ENCODE measurements around the gene TFCP2L1. TPM values are rescaled to one million over a fixed set of nuclear protein-coding genes. Genes with fewer than 3 reads are reported as not detected.
"Not testable (repeated sequence)": the region's sequence is repeated elsewhere in the genome, so short reads cannot be mapped to it uniquely, and the experiment has no call there.

TFCP2L1 gene
- total RNA-seq (2014; rRNA removed; shearing (Covaris generic)), result 0.51 and 1.3 TPM in 2 replicates

- peak; percentile 61 for DNase-seq (ENCODE audit: low read depth)
Observed at GRCh38 chr2:121284463-121285449, at the start of gene TFCP2L1. TSS of gene TFCP2L1 (minus strand) at chr2:121285202. CDS start at chr2:121285109, 93 bp downstream.

GRCh38 chr2:121333834-121334558 lies 49.0 kb upstream of the TFCP2L1 start:
- DNase-seq (ENCODE audit: low read depth), result no peak

GRCh38 chr2:121333231-121333630 lies 48.2 kb upstream of the TFCP2L1 start:
- DNase-seq (ENCODE audit: low read depth), result no peak

- DNase-seq (ENCODE audit: low read depth), result not testable (repeated sequence)
Observed at GRCh38 chr2:121331324-121331723, 46.3 kb upstream of the TFCP2L1 start.

- DNase-seq (ENCODE audit: low read depth), result no peak
Observed at GRCh38 chr2:121330921-121331320, 45.9 kb upstream of the TFCP2L1 start.

GRCh38 chr2:121329786-121330185 lies 44.8 kb upstream of the TFCP2L1 start:
- DNase-seq (ENCODE audit: low read depth), result no peak

GRCh38 chr2:121326628-121327027 lies 41.6 kb upstream of the TFCP2L1 start:
- no peak for DNase-seq (ENCODE audit: low read depth)

GRCh38 chr2:121324601-121325000 lies 39.6 kb upstream of the TFCP2L1 start:
- DNase-seq (ENCODE audit: low read depth), result no peak

- DNase-seq (ENCODE audit: low read depth), result no peak
Observed at GRCh38 chr2:121321476-121321875, 36.5 kb upstream of the TFCP2L1 start.

- DNase-seq (ENCODE audit: low read depth), result no peak
Observed at GRCh38 chr2:121319941-121320340, 34.9 kb upstream of the TFCP2L1 start.

- DNase-seq (ENCODE audit: low read depth), result no peak
Observed at GRCh38 chr2:121316986-121317385, 32.0 kb upstream of the TFCP2L1 start.

- not testable (repeated sequence) for DNase-seq (ENCODE audit: low read depth)
Observed at GRCh38 chr2:121313701-121314100, 28.7 kb upstream of the TFCP2L1 start.

- no peak for DNase-seq (ENCODE audit: low read depth)
Observed at GRCh38 chr2:121309801-121310200, 24.8 kb upstream of the TFCP2L1 start.

GRCh38 chr2:121309323-121309722 lies 24.3 kb upstream of the TFCP2L1 start:
- no peak for DNase-seq (ENCODE audit: low read depth)

- DNase-seq (ENCODE audit: low read depth), result no peak
Observed at GRCh38 chr2:121307048-121307447, 22.0 kb upstream of the TFCP2L1 start.

- no peak for DNase-seq (ENCODE audit: low read depth)
Observed at GRCh38 chr2:121304941-121305340, 19.9 kb upstream of the TFCP2L1 start.

GRCh38 chr2:121303531-121304263 lies 18.7 kb upstream of the TFCP2L1 start:
- DNase-seq (ENCODE audit: low read depth), result no peak

GRCh38 chr2:121301190-121301589 lies 16.2 kb upstream of the TFCP2L1 start:
- DNase-seq (ENCODE audit: low read depth), result not testable (repeated sequence)

GRCh38 chr2:121298476-121298875 lies 13.5 kb upstream of the TFCP2L1 start:
- no peak for DNase-seq (ENCODE audit: low read depth)

- not testable (repeated sequence) for DNase-seq (ENCODE audit: low read depth)
Observed at GRCh38 chr2:121297866-121298265, 12.9 kb upstream of the TFCP2L1 start.

GRCh38 chr2:121297217-121297830 lies 12.3 kb upstream of the TFCP2L1 start:
- DNase-seq (ENCODE audit: low read depth), result peak; percentile 47

Data from Daoy (cell line).